Tibial artery (tissue), 4 donors: ENCODE measurements around the gene HPN.

Experiments used
- DNase-seq, 2 donors: peaks; one replicate each; pipeline ENCODE4 v3.0.0-alpha.2; 2019
- H3K27ac ChIP-seq, 2 donors: fragments of 200-600 bp; sonication (generic) in 1 of 2; 1 replicate in 1 of 2; 2 replicates in 1 of 2; pipeline ENCODE4 v1.5.1; 2018 to 2019; ENCODE audit warnings: mild to moderate bottlenecking in 1 of 2
- H3K27me3 ChIP-seq, 2 donors: fragments of 200-600 bp; sonication (generic) in 1 of 2; one replicate each; pipeline versions ENCODE4 v1.5.1 to v1.6.0; 2016 to 2019
- H3K36me3 ChIP-seq, 3 donors: fragments of 200-600 bp; sonication (generic) in 2 of 3; one replicate each; pipeline ENCODE4 v1.5.1; 2016 to 2019; ENCODE audit warnings: mild to moderate bottlenecking in 2 of 3
- H3K4me1 ChIP-seq, 4 donors: fragments of 200-600 bp; sonication (generic) in 2 of 4; 1 replicate in 3 of 4; 2 replicates in 1 of 4; pipeline ENCODE4 v1.5.1; 2016 to 2019
- H3K4me3 ChIP-seq, 2 donors: fragments of 200-600 bp; sonication (generic) in 1 of 2; 1 replicate in 1 of 2; 2 replicates in 1 of 2; pipeline ENCODE4 v1.5.1; 2018 to 2019; ENCODE audit warnings: mild to moderate bottlenecking in 2 of 2
- H3K9me3 ChIP-seq, 3 donors: fragments of 200-600 bp; sonication (generic) in 1 of 3; one replicate each; pipeline ENCODE4 v1.5.1; 2016 to 2019
- CTCF ChIP-seq, 2 experiments: fragments of 200-600 bp in 1 of 2; fragments of 450-650 bp in 1 of 2; IDR thresholded peaks; one replicate each; pipeline ENCODE4 v1.5.1; 2017 to 2019; ENCODE audit warnings: antibody characterized with exemption in 2 of 2, mild to moderate bottlenecking in 1 of 2, moderate library complexity in 1 of 2
- intact Hi-C: fragments of 100-400 bp; cut with DNase I; formaldehyde crosslinking; loops from one replicate; pipeline ENCODE4 v1.15.0; 2023; ENCODE audit warnings: low total_unique reads

HPN gene

GRCh38 chr19:34998777-34999497 lies 42.6 kb upstream of the HPN start:
- Histone ChIP-seq H3K4me1 (peaks cover 0 to 49% (median 37%) of the 10 kb centered on the region in 4 donors), H3K27ac (peak overlapping the region; percentile 89 to 99), H3K36me3 (peaks cover 0 to 4% (median 0%) of the 10 kb centered on the region in 3 donors), H3K9me3 (no peaks in the 10 kb centered on the region), H3K27me3 (no peaks in the 10 kb centered on the region), H3K4me3 (peak overlapping the region; percentile 98 to 99)
- no peak for TF ChIP-seq CTCF (IDR thresholded peaks at IDR 0.05)
- DNase-seq, result peak in 1 of 2 donors; percentile 59
- intact Hi-C loops, result no loop called here

- Histone ChIP-seq H3K4me3 (peak within 1 kb of the TSS; percentile 98 to 99), H3K27ac (peak within 1 kb of the TSS; percentile 89 to 99), H3K9me3 (no peaks in the 10 kb centered on the region), H3K27me3 (no peaks in the 10 kb centered on the region), H3K4me1 (peaks cover 0 to 51% (median 34%) of the 10 kb centered on the region in 4 donors), H3K36me3 (peaks cover 0 to 8% (median 0%) of the 10 kb centered on the region in 3 donors)
- intact Hi-C loops, result no loop called here
- peak; percentile 86 to 95 for DNase-seq
- no peak for TF ChIP-seq CTCF (IDR thresholded peaks at IDR 0.05)
Observed at GRCh38 chr19:34999498-35000337, 41.8 kb upstream of the HPN start, which contains the start of gene GRAMD1A. TSS of gene GRAMD1A (plus strand) at chr19:35000323. CDS start at chr19:35000479, 156 bp downstream.

- Histone ChIP-seq H3K4me3 (peak overlapping the region; percentile 98 to 99), H3K27me3 (no peaks in the 10 kb centered on the region), H3K4me1 (peaks cover 0 to 45% (median 29%) of the 10 kb centered on the region in 4 donors)
Observed at GRCh38 chr19:35000338-35000646, 41.2 kb upstream of the HPN start.

GRCh38 chr19:35000647-35001501 lies 40.6 kb upstream of the HPN start:
- Histone ChIP-seq H3K4me3 (peak overlapping the region; percentile 98 to 99), H3K36me3 (peaks cover 0 to 19% (median 3%) of the 10 kb centered on the region in 3 donors), H3K27ac (peak overlapping the region; percentile 89 to 99), H3K4me1 (peaks cover 0 to 44% (median 29%) of the 10 kb centered on the region in 4 donors), H3K9me3 (no peaks in the 10 kb centered on the region), H3K27me3 (no peaks in the 10 kb centered on the region)
- TF ChIP-seq CTCF (IDR thresholded peaks at IDR 0.05), result no peak
- no peak for DNase-seq
- intact Hi-C loops, result no loop called here

More at GRCh38 chr19:35000338-35000646, 41.2 kb upstream of the HPN start:
- no peak for DNase-seq
- Histone ChIP-seq H3K27ac (peak overlapping the region; percentile 89 to 99), H3K9me3 (no peaks in the 10 kb centered on the region), H3K36me3 (peaks cover 0 to 13% (median 0%) of the 10 kb centered on the region in 3 donors)
- TF ChIP-seq CTCF (IDR thresholded peaks at IDR 0.05), result no peak
- intact Hi-C loops, result no loop called here

- Histone ChIP-seq H3K36me3 (peaks cover 0 to 28% (median 5%) of the 10 kb centered on the region in 3 donors), H3K9me3 (no peaks in the 10 kb centered on the region), H3K27ac (peak overlapping the region in 1 of 2 donors; percentile 89), H3K4me1 (peaks cover 0 to 44% (median 29%) of the 10 kb centered on the region in 4 donors), H3K4me3 (peak overlapping the region in 1 of 2 donors; percentile 99), H3K27me3 (no peaks in the 10 kb centered on the region)
- no peak for DNase-seq
- intact Hi-C loops, result no loop called here
- no peak for TF ChIP-seq CTCF (IDR thresholded peaks at IDR 0.05)
Observed at GRCh38 chr19:35002037-35002535, 39.4 kb upstream of the HPN start.
